ENCODE measurements around the gene CHST13.

CHST13 gene

GRCh38 chr3:126486360-126486847 lies 37.6 kb upstream of the CHST13 start:
- no peak for FAIRE-seq
- no peak for DNase-seq (ENCODE audit: insufficient read length, low spot score)
- TF ChIP-seq PAX5 (IDR thresholded peaks at IDR 0.05; ENCODE audit: insufficient read depth, low read length, severe bottlenecking) = no peak

DNA sequence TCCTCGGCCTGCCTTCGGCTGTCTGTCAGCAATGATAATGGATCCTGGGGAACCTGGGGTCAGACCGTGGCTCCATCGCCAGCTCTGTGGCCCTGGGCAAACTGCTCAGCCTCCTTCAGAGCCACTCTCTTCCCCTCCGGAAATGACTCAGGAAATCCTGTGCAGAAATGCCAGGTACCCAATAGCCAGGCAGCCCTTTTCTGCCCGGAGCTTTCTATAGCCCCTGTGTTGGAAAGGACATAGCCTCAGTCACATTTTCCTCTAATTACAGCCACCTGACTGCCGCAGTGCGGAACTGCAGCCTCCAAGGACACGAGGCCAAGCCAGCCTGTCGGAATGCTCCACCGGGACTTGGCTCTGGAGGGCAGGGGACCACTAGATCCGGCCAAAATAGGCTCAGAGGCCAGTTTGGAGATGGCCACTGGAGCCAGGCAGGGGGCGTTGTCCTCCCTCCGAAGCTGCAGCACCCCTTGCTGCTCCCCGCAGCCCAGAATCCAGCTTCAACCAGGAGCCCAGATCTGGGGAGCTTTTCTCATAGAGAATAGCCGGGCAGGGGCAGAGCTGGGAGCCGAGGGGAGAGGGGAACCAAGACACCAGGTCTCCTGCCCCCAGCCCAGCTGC lies 36.7 kb upstream of the CHST13 start:
- DNase-seq (ENCODE audit: insufficient read length, low spot score) (no peak), FAIRE-seq (no peak)
- TF ChIP-seq POLR2AphosphoS5 (IDR thresholded peaks at IDR 0.05; ENCODE audit: low read depth, low read length) = no peak
- TF ChIP-seq POU2F2 (IDR thresholded peaks at IDR 0.05; ENCODE audit: low read depth, low read length) = no peak
- no peak for TF ChIP-seq TAF1 (IDR thresholded peaks at IDR 0.05; ENCODE audit: low read depth, low read length)
- TF ChIP-seq PAX5 (IDR thresholded peaks at IDR 0.05; ENCODE audit: insufficient read depth, low read length, severe bottlenecking) = no peak
- TF ChIP-seq SPI1 (IDR thresholded peaks at IDR 0.05; ENCODE audit: low read depth, low read length) = no peak
- no peak for TF ChIP-seq POLR2A (IDR thresholded peaks at IDR 0.05; ENCODE audit: low read depth, low read length)

- DNase-seq (ENCODE audit: insufficient read length, low spot score) = no peak
- TF ChIP-seq PAX5 (IDR thresholded peaks at IDR 0.05; ENCODE audit: insufficient read depth, low read length, severe bottlenecking) (no peak), POLR2A (IDR thresholded peaks at IDR 0.05; ENCODE audit: low read depth, low read length) (no peak), SPI1 (IDR thresholded peaks at IDR 0.05; ENCODE audit: low read depth, low read length) (no peak), TAF1 (IDR thresholded peaks at IDR 0.05; ENCODE audit: low read depth, low read length) (no peak), POU2F2 (IDR thresholded peaks at IDR 0.05; ENCODE audit: low read depth, low read length) (no peak), POLR2AphosphoS5 (IDR thresholded peaks at IDR 0.05; ENCODE audit: low read depth, low read length) (no peak)
- FAIRE-seq = no peak
Measured at GRCh38 chr3:126488185-126488584, 35.8 kb upstream of the CHST13 start.

DNA sequence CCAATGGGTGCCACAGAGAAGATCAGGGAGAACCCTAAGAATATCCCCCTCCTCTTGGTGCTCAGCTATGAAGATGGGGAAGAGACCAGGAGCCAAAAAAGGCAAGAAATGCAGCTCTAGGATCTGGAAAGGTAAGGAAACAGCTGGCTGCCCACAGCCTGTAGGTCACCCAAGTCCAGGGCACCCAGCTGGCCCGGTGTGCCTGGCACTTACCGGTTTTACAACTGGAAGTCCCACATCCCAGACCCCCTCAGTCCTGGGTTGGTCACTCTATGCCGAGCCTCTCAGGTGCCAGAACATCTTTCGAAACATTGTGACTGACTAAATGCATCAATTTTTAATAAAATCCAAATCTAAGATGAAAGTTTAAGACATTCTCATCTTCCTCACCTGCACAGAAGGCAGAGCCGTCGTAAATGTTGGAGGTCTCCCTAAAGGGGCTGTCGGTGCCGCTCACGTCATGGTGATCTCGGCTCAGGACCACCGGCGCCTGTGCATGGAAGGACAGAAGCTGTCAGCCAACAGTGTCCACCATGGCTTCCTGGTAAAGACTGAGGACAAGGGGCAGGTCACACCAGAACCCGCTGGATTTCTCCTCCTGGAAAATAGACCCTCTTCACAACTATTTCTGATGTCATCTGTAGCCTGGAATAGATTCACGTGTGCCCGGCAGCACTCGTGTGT lies 34.9 kb upstream of the CHST13 start:
- TF ChIP-seq POU2F2 (IDR thresholded peaks at IDR 0.05; ENCODE audit: low read depth, low read length) (no peak), POLR2AphosphoS5 (IDR thresholded peaks at IDR 0.05; ENCODE audit: low read depth, low read length) (no peak), SPI1 (IDR thresholded peaks at IDR 0.05; ENCODE audit: low read depth, low read length) (no peak)
- FAIRE-seq = no peak
- DNase-seq (ENCODE audit: insufficient read length, low spot score) = no peak

GRCh38 chr3:126490619-126491018 lies 33.3 kb upstream of the CHST13 start:
- no peak for TF ChIP-seq PAX5 (IDR thresholded peaks at IDR 0.05; ENCODE audit: insufficient read depth, low read length, severe bottlenecking)
- TF ChIP-seq TAF1 (IDR thresholded peaks at IDR 0.05; ENCODE audit: low read depth, low read length) = no peak
- TF ChIP-seq POU2F2 (IDR thresholded peaks at IDR 0.05; ENCODE audit: low read depth, low read length) = no peak
- TF ChIP-seq POLR2A (IDR thresholded peaks at IDR 0.05; ENCODE audit: low read depth, low read length) = no peak
- FAIRE-seq (no peak), DNase-seq (ENCODE audit: insufficient read length, low spot score) (no peak)

DNA sequence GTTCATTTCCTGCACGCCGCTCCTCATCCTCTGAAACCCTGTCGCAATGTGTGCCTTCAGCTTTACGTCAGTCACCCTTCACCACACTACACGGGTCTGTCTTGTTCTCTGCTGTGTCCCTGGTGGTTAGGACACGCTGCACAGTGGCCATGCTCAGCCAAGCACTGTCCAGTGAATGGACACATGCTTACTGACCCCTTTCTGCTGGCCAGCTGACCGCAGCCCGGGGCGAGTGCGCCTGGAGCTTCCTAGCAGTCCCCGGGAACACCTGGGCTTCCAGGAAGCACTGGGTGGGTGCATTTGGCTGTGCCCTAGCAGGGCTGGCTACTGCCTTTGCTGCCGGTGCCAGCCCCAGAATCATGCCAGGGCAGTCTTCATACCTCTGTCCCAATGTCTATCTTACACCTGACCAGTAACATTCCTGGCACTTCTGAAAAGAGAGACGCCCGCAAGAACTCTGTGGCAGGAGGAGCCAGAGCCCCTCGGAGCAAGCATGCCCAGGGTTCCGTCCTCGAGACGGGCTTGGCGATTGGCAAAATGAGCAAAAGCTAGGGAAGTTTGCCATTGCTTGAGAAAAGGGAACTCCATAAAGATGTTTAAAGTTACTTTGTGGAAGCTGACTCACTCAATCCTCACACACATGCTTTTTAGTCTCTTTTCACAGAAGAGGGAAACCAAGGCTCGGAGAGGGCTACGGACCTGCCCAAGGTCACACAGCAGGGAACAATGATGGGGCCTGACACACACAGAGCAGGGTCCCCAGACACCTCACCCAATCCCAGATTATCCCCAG lies 32.5 kb upstream of the CHST13 start:
- FAIRE-seq (no peak), DNase-seq (ENCODE audit: insufficient read length, low spot score) (no peak)
- TF ChIP-seq TAF1 (IDR thresholded peaks at IDR 0.05; ENCODE audit: low read depth, low read length) (no peak), POU2F2 (IDR thresholded peaks at IDR 0.05; ENCODE audit: low read depth, low read length) (no peak), SPI1 (IDR thresholded peaks at IDR 0.05; ENCODE audit: low read depth, low read length) (no peak), POLR2A (IDR thresholded peaks at IDR 0.05; ENCODE audit: low read depth, low read length) (no peak), POLR2AphosphoS5 (IDR thresholded peaks at IDR 0.05; ENCODE audit: low read depth, low read length) (no peak), PAX5 (IDR thresholded peaks at IDR 0.05; ENCODE audit: insufficient read depth, low read length, severe bottlenecking) (no peak)

- FAIRE-seq (no peak), DNase-seq (ENCODE audit: insufficient read length, low spot score) (no peak)
- no peak for TF ChIP-seq TAF1 (IDR thresholded peaks at IDR 0.05; ENCODE audit: low read depth, low read length)
- no peak for TF ChIP-seq POLR2AphosphoS5 (IDR thresholded peaks at IDR 0.05; ENCODE audit: low read depth, low read length)
- no peak for TF ChIP-seq POU2F2 (IDR thresholded peaks at IDR 0.05; ENCODE audit: low read depth, low read length)
- no peak for TF ChIP-seq SPI1 (IDR thresholded peaks at IDR 0.05; ENCODE audit: low read depth, low read length)
- no peak for TF ChIP-seq POLR2A (IDR thresholded peaks at IDR 0.05; ENCODE audit: low read depth, low read length)
- TF ChIP-seq PAX5 (IDR thresholded peaks at IDR 0.05; ENCODE audit: insufficient read depth, low read length, severe bottlenecking) = no peak
Measured at GRCh38 chr3:126493051-126493450, 30.9 kb upstream of the CHST13 start.

- FAIRE-seq = no peak
- no peak for DNase-seq (ENCODE audit: insufficient read length, low spot score)
- no peak for TF ChIP-seq POLR2A (IDR thresholded peaks at IDR 0.05; ENCODE audit: low read depth, low read length)
- no peak for TF ChIP-seq POLR2AphosphoS5 (IDR thresholded peaks at IDR 0.05; ENCODE audit: low read depth, low read length)
- TF ChIP-seq POU2F2 (IDR thresholded peaks at IDR 0.05; ENCODE audit: low read depth, low read length) = no peak
- no peak for TF ChIP-seq SPI1 (IDR thresholded peaks at IDR 0.05; ENCODE audit: low read depth, low read length)
- TF ChIP-seq PAX5 (IDR thresholded peaks at IDR 0.05; ENCODE audit: insufficient read depth, low read length, severe bottlenecking) = no peak
- TF ChIP-seq TAF1 (IDR thresholded peaks at IDR 0.05; ENCODE audit: low read depth, low read length) = no peak
Measured at GRCh38 chr3:126493739-126494138, 30.2 kb upstream of the CHST13 start.

GRCh38 chr3:126494204-126494969 lies 29.6 kb upstream of the CHST13 start:
- DNase-seq (ENCODE audit: insufficient read length, low spot score) (no peak), FAIRE-seq (no peak)
- TF ChIP-seq POU2F2 (IDR thresholded peaks at IDR 0.05; ENCODE audit: low read depth, low read length) = no peak
- TF ChIP-seq POLR2A (IDR thresholded peaks at IDR 0.05; ENCODE audit: low read depth, low read length) = no peak
- no peak for TF ChIP-seq POLR2AphosphoS5 (IDR thresholded peaks at IDR 0.05; ENCODE audit: low read depth, low read length)
- TF ChIP-seq PAX5 (IDR thresholded peaks at IDR 0.05; ENCODE audit: insufficient read depth, low read length, severe bottlenecking) = no peak
- TF ChIP-seq SPI1 (IDR thresholded peaks at IDR 0.05; ENCODE audit: low read depth, low read length) = no peak
- TF ChIP-seq TAF1 (IDR thresholded peaks at IDR 0.05; ENCODE audit: low read depth, low read length) = no peak
